GM12878 (cell line): ENCODE results near the gene RFX3. TPM values are rescaled to one million over a fixed set of nuclear protein-coding genes. Genes with fewer than 3 reads are reported as not detected.

Source experiments
- ATAC-seq: fragments of 200-7000 bp; cut with Tn5 transposase; 3 replicates; pipeline ENCODE4 v1.9.1; 2020; ENCODE audit warnings: mild to moderate bottlenecking, moderate library complexity
- BruUV-seq: library from RNA; stranded (reverse); fragments of 400-500 nt; replicated peaks from 2 replicates; lab custom pipeline; 2021; lab: Mats Ljungman, UMichigan
- CTCF ChIA-PET: fragments of 300-600 bp; sonication (Branson Sonifier 250); formaldehyde crosslinking; extraction: SDS; loops from one replicate; lab custom pipeline; 2021; ENCODE audit warnings: inconsistent platforms; lab: Yijun Ruan, JAX
- POLR2A ChIA-PET: fragments of 350-600 bp; formaldehyde crosslinking; extraction: SDS; loops from one replicate; lab custom pipeline; 2021; ENCODE audit warnings: inconsistent platforms; lab: Charles Lee
- RAD21 ChIA-PET: fragments of 300-600 bp; sonication (Branson Sonifier 250); formaldehyde crosslinking; loops from one replicate; lab custom pipeline; 2023; ENCODE audit warnings: antibody characterized with exemption; ENCODE audit not compliant: unreplicated experiment; lab: Charles Lee
- SMC1A ChIA-PET: fragments of 300-600 bp; sonication (Branson Sonifier 250); formaldehyde crosslinking; loops from one replicate; lab custom pipeline; 2023; ENCODE audit not compliant: unreplicated experiment, uncharacterized antibody; lab: Charles Lee
- DNase-seq: peaks from one replicate; pipeline ENCODE4 v3.0.0-alpha.2; 2011; ENCODE audit warnings: low read depth, low spot score
- FAIRE-seq: peaks from 3 replicates; lab custom pipeline; 2011; peaks lifted over from hg19 to GRCh38; lab: Jason Lieb, UNC
- H2AFZ ChIP-seq: 2 replicates; pipeline ENCODE4 v1.6.0; 2011; ENCODE audit warnings: low read depth, low read length, control low read depth; ENCODE audit not compliant: control insufficient read depth
- H3K27ac ChIP-seq: 2 replicates; pipeline ENCODE4 v1.5.1; 2011; ENCODE audit warnings: control low read depth; ENCODE audit not compliant: control insufficient read depth, insufficient read depth
- H3K27me3 ChIP-seq, 2 experiments: replicated peaks in 1 of 2; 2 replicates each; pipeline versions ENCODE4 v1.6.0 to v1.6.1; 2011; ENCODE audit warnings: low read length in 1 of 2; ENCODE audit not compliant: control insufficient read depth in 2 of 2, insufficient read depth in 2 of 2
- H3K36me3 ChIP-seq, 2 experiments: 2 replicates each; pipeline ENCODE4 v1.5.1; 2011; ENCODE audit warnings: low read length in 1 of 2; ENCODE audit not compliant: control insufficient read depth in 2 of 2, insufficient read depth in 2 of 2
- H3K4me1 ChIP-seq: 2 replicates; pipeline ENCODE4 v1.6.1; 2011; ENCODE audit warnings: mild to moderate bottlenecking, low read length, moderate library complexity, mixed read lengths; ENCODE audit not compliant: control insufficient read depth, insufficient read depth
- H3K4me2 ChIP-seq: 2 replicates; pipeline ENCODE4 v1.6.0; 2011; ENCODE audit warnings: control low read depth; ENCODE audit not compliant: control insufficient read depth, insufficient read depth
- H3K4me3 ChIP-seq: fragments of 200-600 bp; sonication (generic); 2 replicates; pipeline ENCODE4 v1.5.1; 2016
- H3K79me2 ChIP-seq: 2 replicates; pipeline ENCODE4 v1.6.0; 2011; ENCODE audit warnings: low read length; ENCODE audit not compliant: control insufficient read depth, insufficient read depth
- H3K9ac ChIP-seq: 2 replicates; pipeline ENCODE4 v1.8.0; 2011; ENCODE audit warnings: low read length, control low read depth, mixed read lengths; ENCODE audit not compliant: control insufficient read depth, insufficient read depth
- H3K9me3 ChIP-seq: replicated peaks from 3 replicates; pipeline ENCODE4 v1.5.1; 2011; ENCODE audit warnings: mild to moderate bottlenecking, low read length; ENCODE audit not compliant: control insufficient read depth, insufficient read depth
- H4K20me1 ChIP-seq: 2 replicates; pipeline ENCODE4 v1.6.0; 2011; ENCODE audit not compliant: control insufficient read depth, insufficient read depth
- BRCA1 ChIP-seq: IDR thresholded peaks from 2 replicates; pipeline ENCODE4 v1.6.1; 2011; ENCODE audit warnings: low read depth, low read length, improper control_type of control experiment
- CHD2 ChIP-seq: IDR thresholded peaks from 2 replicates; pipeline ENCODE4 v1.6.1; 2011; ENCODE audit warnings: low read depth, low read length, improper control_type of control experiment, borderline replicate concordance
- FOXM1 ChIP-seq: IDR thresholded peaks from 2 replicates; pipeline ENCODE4 v1.6.1; 2012; ENCODE audit warnings: low read depth, mild to moderate bottlenecking, inconsistent platforms, low read length, moderate library complexity
- IKZF2 ChIP-seq, 2 experiments: fragments of 450-650 bp; IDR thresholded peaks; 2 replicates each; pipeline ENCODE4 v1.6.1; 2017; ENCODE audit warnings: mild to moderate bottlenecking in 2 of 2, moderate library complexity in 2 of 2
- KDM1A ChIP-seq: fragments of 200-600 bp; sonication (generic); IDR thresholded peaks from 2 replicates; pipeline ENCODE4 v1.6.1; 2016; ENCODE audit warnings: borderline replicate concordance
- MEF2B ChIP-seq: fragments of 450-650 bp; IDR thresholded peaks from 2 replicates; pipeline ENCODE4 v1.6.1; 2018; ENCODE audit warnings: mild to moderate bottlenecking, moderate library complexity; ENCODE audit not compliant: partially characterized antibody, poor library complexity, severe bottlenecking
- MTA2 ChIP-seq: fragments of 450-650 bp; IDR thresholded peaks from 2 replicates; pipeline ENCODE4 v1.6.1; 2016; ENCODE audit warnings: low read depth, mild to moderate bottlenecking, moderate library complexity
- POLR2AphosphoS5 ChIP-seq: IDR thresholded peaks from 2 replicates; pipeline ENCODE4 v1.6.1; 2011; ENCODE audit warnings: mild to moderate bottlenecking, low read length, inconsistent platforms
- RAD51 ChIP-seq: fragments of 450-650 bp; IDR thresholded peaks from 2 replicates; pipeline ENCODE4 v1.6.1; 2016; ENCODE audit warnings: moderate library complexity, mild to moderate bottlenecking, inconsistent platforms
- RB1 ChIP-seq: fragments of 450-650 bp; formaldehyde crosslinking; IDR thresholded peaks from 2 replicates; pipeline ENCODE4 v1.6.1; 2017; ENCODE audit warnings: mild to moderate bottlenecking, borderline replicate concordance
- RELA ChIP-seq: fragments of 450-650 bp; IDR thresholded peaks from 2 replicates; pipeline ENCODE4 v1.8.0; 2014; ENCODE audit warnings: borderline replicate concordance; ENCODE audit not compliant: partially characterized antibody
- SPI1 ChIP-seq: IDR thresholded peaks from 2 replicates; pipeline ENCODE4 v1.6.1; 2011; ENCODE audit warnings: low read depth, mild to moderate bottlenecking, low read length, moderate library complexity, borderline replicate concordance; ENCODE audit not compliant: insufficient read depth
- ZNF384 ChIP-seq: IDR thresholded peaks from 2 replicates; pipeline ENCODE4 v1.6.1; 2012; ENCODE audit warnings: low read depth, mild to moderate bottlenecking, low read length, improper control_type of control experiment, borderline replicate concordance
- WGBS: methylation state at CpG from one replicate; pipeline ENCODE4 v1.1.6; 2016; ENCODE audit warnings: low lambda C conversion rate; ENCODE audit not compliant: insufficient replicate concordance, insufficient coverage; ENCODE audit errors: missing lambda C conversion rate; 5-methylcytosine and 5-hydroxymethylcytosine counted together
- in situ Hi-C: fragments of 300-500 bp; cut with MboI; formaldehyde crosslinking; loops from 9 replicates; pipeline ENCODE4 v1.14.3; 2018; ENCODE audit warnings: mixed read lengths
- intact Hi-C: fragments of 100-400 bp; cut with micrococcal nuclease; formaldehyde crosslinking; loops from one replicate; pipeline ENCODE4 v1.14.2; 2022; ENCODE audit not compliant: unreplicated experiment
- polyA plus RNA-seq, 11 experiments: library from polyadenylated mRNA; depleted of rRNA in 4 of 11; unstranded in 6 of 11; stranded (reverse) in 5 of 11; fragments of >200 nt; fragmentation: Nextera tagmentation in 4 of 11; fragmentation: Illumina TruSeq in 1 of 11; extraction: Ambion mirVana in 4 of 11; extraction: Trizol in 1 of 11; gene quantifications; 1 replicate in 1 of 11; 2 replicates in 10 of 11; pipeline versions ENCODE4 v1.2.1 to v1.2.3, GENCODE V29; 2011 to 2016; ENCODE audit warnings: inconsistent platforms in 2 of 11, missing spikeins in 2 of 11, low read depth in 1 of 11
- total RNA-seq, 4 experiments: library from RNA; depleted of rRNA in 3 of 4; stranded (reverse); fragments of >200 nt in 3 of 4; fragmentation: Illumina TruSeq in 1 of 4; extraction: Trizol in 1 of 4; gene quantifications; 2 replicates each; pipeline versions ENCODE4 v1.2.1 to v1.2.3, GENCODE V29; 2013 to 2021
- TF ChIP-seq, protein P1 (sequence below): fragments of 450-650 bp; IDR thresholded peaks from 2 replicates; pipeline ENCODE4 v1.6.1; 2016; ENCODE audit warnings: mild to moderate bottlenecking
- TF ChIP-seq, protein P2 (sequence below): IDR thresholded peaks from 2 replicates; pipeline ENCODE4 v1.6.1; 2011; ENCODE audit warnings: borderline replicate concordance, low read depth, mild to moderate bottlenecking, moderate library complexity, mixed read lengths, low read length; ENCODE audit not compliant: insufficient read depth; ENCODE audit errors: extremely low read length

RFX3 gene
- total and polyA plus RNA-seq, 10 of the 15 experiments (the other 5 are each of a cell fraction or from before 2014, with no cell fraction given), result 1.2 to 26.4 (median 6.7) TPM

DNA sequence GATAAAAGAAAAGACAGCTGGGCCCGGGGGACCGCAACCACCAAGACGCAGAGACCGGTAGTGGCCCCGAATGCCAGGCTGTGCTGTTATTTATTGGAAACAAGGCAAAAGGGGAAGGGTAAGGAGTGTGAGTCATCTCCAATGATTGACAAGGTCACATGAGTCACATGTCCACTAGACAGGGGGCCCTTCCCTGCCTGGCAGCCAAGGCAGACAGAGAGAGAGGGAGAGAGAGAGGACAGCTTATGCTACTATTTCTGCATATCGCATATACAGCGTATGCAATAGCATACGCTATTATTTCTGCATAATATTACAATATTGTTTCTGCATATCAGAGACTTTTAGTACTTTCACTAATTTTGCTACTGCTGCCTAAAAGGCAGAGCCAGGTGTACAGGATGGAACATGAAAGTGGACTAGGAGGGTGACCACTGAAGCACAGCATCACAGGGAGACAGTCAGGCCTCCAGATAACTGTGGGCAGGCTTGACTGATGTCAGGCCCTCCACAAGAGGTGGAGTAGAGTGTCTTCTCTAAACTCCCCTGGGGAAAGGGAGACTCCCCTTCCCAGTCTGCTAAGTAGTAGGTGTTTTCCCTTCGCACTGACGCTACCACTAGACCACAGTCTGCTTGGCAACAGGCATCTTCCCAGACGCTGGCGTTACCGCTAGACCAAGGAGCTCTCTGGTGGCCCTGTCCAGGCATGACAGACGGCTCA, 50.3 kb downstream of the RFX3 start (continued):
- peak; percentile 24; the same call in 1 of the 2 replicates for TF ChIP-seq SPI1
- TF ChIP-seq, protein P1, sequence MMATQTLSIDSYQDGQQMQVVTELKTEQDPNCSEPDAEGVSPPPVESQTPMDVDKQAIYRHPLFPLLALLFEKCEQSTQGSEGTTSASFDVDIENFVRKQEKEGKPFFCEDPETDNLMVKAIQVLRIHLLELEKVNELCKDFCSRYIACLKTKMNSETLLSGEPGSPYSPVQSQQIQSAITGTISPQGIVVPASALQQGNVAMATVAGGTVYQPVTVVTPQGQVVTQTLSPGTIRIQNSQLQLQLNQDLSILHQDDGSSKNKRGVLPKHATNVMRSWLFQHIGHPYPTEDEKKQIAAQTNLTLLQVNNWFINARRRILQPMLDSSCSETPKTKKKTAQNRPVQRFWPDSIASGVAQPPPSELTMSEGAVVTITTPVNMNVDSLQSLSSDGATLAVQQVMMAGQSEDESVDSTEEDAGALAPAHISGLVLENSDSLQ, result peak; percentile 90
- TF ChIP-seq FOXM1, result no peak
- TF ChIP-seq IKZF2 (IDR thresholded peaks at IDR 0.05), result peak; percentile 87 to 91
- TF ChIP-seq ZNF384, result no peak
- peak; percentile 97 for TF ChIP-seq MEF2B
- peak; percentile 15; the same call in 1 of the 2 replicates for TF ChIP-seq RB1
- TF ChIP-seq RAD51, result peak; percentile 73

- ATAC-seq, result no peak
- 78% methylated on average over 2 of the region's 2 CpGs for WGBS
- CTCF ChIA-PET, result interaction anchor here (1.5 to 2.9 kb wide), 5 partner anchors 11 to 173 kb away, joined by 3 to 37 read pairs (median 11); partner anchors contain the start of gene RFX3
These were observed 51.0 kb downstream of the RFX3 start for GRCh38 chr9:3474821-3475220.

More at GRCh38 chr9:3474821-3475220, 51.0 kb downstream of the RFX3 start:
- 0 out of 4 replicates have a peak, but pooled peaks cover 0 to 3% of the 10 kb centered on the region in 2 experiments for H3K36me3 ChIP-seq
- RAD21 ChIA-PET, result interaction anchor here (0.6 to 10.1 kb wide), 7 partner anchors 21 to 234 kb away, joined by 3 to 180 read pairs (median 7); partner anchors contain the start of gene RFX3
- peak overlapping the region; percentile 45 for H3K27ac ChIP-seq
- BruUV-seq, result no TSS peak
- intact Hi-C loops, result no loop called here
- H4K20me1 ChIP-seq, result no peaks in the 10 kb centered on the region
- TF ChIP-seq POLR2AphosphoS5 (peak; percentile 13; the same call in 1 of the 2 replicates), KDM1A (no peak), RELA (no peak), BRCA1 (no peak), CHD2 (no peak), MTA2 (no peak)
- TF ChIP-seq, protein P2, sequence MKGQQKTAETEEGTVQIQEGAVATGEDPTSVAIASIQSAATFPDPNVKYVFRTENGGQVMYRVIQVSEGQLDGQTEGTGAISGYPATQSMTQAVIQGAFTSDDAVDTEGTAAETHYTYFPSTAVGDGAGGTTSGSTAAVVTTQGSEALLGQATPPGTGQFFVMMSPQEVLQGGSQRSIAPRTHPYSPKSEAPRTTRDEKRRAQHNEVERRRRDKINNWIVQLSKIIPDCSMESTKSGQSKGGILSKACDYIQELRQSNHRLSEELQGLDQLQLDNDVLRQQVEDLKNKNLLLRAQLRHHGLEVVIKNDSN, result no peak
- TF ChIP-seq, all 136 proteins: peak for 1
- no peak overlapping the region for H3K4me3 ChIP-seq
- H3K79me2 ChIP-seq, result no peaks in the 10 kb centered on the region; the same call in none of the 2 replicates
- H3K9ac ChIP-seq, result no peak overlapping the region
- ChIA-PET SMC1A (interaction anchor here (0.6 to 9.8 kb wide), 10 partner anchors 12 to 230 kb away, joined by 3 to 131 read pairs (median 6); partner anchors contain the start of gene RFX3), POLR2A (interaction anchor here (0.7 to 9.3 kb wide), 3 partner anchors 22 to 56 kb away, joined by 3 to 81 read pairs (median 7); partner anchors contain the start of gene RFX3)
- H3K27me3 ChIP-seq, result no peaks in the 10 kb centered on the region
- no peak overlapping the region for H2AFZ ChIP-seq
- H3K4me1 ChIP-seq, result peaks cover 49% of the 10 kb centered on the region
- no peaks in the 10 kb centered on the region; the same call in 2 of the 3 replicates for H3K9me3 ChIP-seq
- FAIRE-seq, result no peak
- DNase-seq, result no peak
- in situ Hi-C loops, result loop anchor here (5.0 to 10.0 kb wide), 3 partner anchors 47 to 260 kb away; no protein-coding TSS in a partner anchor
- peak overlapping the region; percentile 74; the same call in 1 of the 2 replicates for H3K4me2 ChIP-seq
